IMR-90 (cell line): ENCODE measurements around the gene KAT6B. TPM values are rescaled to one million over a fixed set of nuclear protein-coding genes. Genes with fewer than 3 reads are reported as not detected.

Experiments used
- ATAC-seq: fragments of 200-7000 bp; cut with Tn5 transposase; 2 replicates; pipeline ENCODE4 v1.9.1; 2020; ENCODE audit warnings: low read depth, mild to moderate bottlenecking, moderate library complexity
- BruUV-seq: library from RNA; stranded (reverse); fragments of 400-500 nt; replicated peaks from 2 replicates; lab custom pipeline; 2021; lab: Mats Ljungman, UMichigan
- CTCF ChIA-PET: fragments of 300-600 bp; formaldehyde crosslinking; extraction: SDS; loops from one replicate; lab custom pipeline; 2021; ENCODE audit warnings: antibody characterized with exemption; lab: Yijun Ruan, JAX
- POLR2A ChIA-PET: fragments of 300-600 bp; sonication (Branson Sonifier 250); formaldehyde crosslinking; loops from one replicate; lab custom pipeline; 2022; ENCODE audit warnings: antibody characterized with exemption; ENCODE audit not compliant: unreplicated experiment; lab: Charles Lee
- DNase-seq: peaks from one replicate; pipeline ENCODE4 v3.0.0; 2013
- H2AFZ ChIP-seq: replicated peaks from 2 replicates; pipeline ENCODE3; 2013; ENCODE audit warnings: low read length, mild to moderate bottlenecking; ENCODE audit not compliant: poor library complexity
- H2AK5ac ChIP-seq: 2 replicates; pipeline ENCODE4 v1.6.1; 2013; ENCODE audit warnings: low read depth, low read length, inconsistent platforms
- H2AK9ac ChIP-seq: replicated peaks from 2 replicates; pipeline ENCODE3; 2013; ENCODE audit warnings: mild to moderate bottlenecking, low read depth, low read length, moderate library complexity; ENCODE audit not compliant: poor library complexity
- H2BK120ac ChIP-seq: 2 replicates; pipeline ENCODE4 v1.6.1; 2013; ENCODE audit warnings: low read depth, low read length, inconsistent platforms
- H2BK15ac ChIP-seq: 3 replicates; pipeline ENCODE4 v1.6.1; 2013; ENCODE audit warnings: low read depth, low read length, inconsistent platforms
- H2BK20ac ChIP-seq: 2 replicates; pipeline ENCODE4 v1.6.1; 2013; ENCODE audit warnings: low read depth, mild to moderate bottlenecking, inconsistent platforms, low read length, moderate library complexity
- H2BK5ac ChIP-seq: 2 replicates; pipeline ENCODE4 v1.6.1; 2013; ENCODE audit warnings: mild to moderate bottlenecking, low read depth, low read length, inconsistent platforms; ENCODE audit not compliant: poor library complexity, severe bottlenecking
- H3K14ac ChIP-seq: replicated peaks from 2 replicates; pipeline ENCODE4 v1.6.1; 2013; ENCODE audit warnings: low read depth, low read length, inconsistent platforms
- H3K18ac ChIP-seq: 2 replicates; pipeline ENCODE4 v1.6.1; 2013; ENCODE audit warnings: low read depth, low read length, control low read depth
- H3K23ac ChIP-seq: 2 replicates; pipeline ENCODE4 v1.6.1; 2013; ENCODE audit warnings: low read depth, low read length, inconsistent platforms
- H3K27ac ChIP-seq: 2 replicates; pipeline ENCODE4 v1.5.1; 2013; ENCODE audit warnings: mild to moderate bottlenecking, control low read depth, low read length; ENCODE audit not compliant: insufficient read depth
- H3K27me3 ChIP-seq: 2 replicates; pipeline ENCODE4 v1.6.1; 2013; ENCODE audit warnings: low read length; ENCODE audit not compliant: control insufficient read depth, insufficient read depth
- H3K36me3 ChIP-seq: 2 replicates; pipeline ENCODE4 v1.6.1; 2013; ENCODE audit warnings: low read length, mixed read lengths; ENCODE audit not compliant: control insufficient read depth, insufficient read depth
- H3K4ac ChIP-seq: 2 replicates; pipeline ENCODE4 v1.6.1; 2013; ENCODE audit warnings: low read depth, low read length, inconsistent platforms
- H3K4me1 ChIP-seq: 2 replicates; pipeline ENCODE4 v1.6.1; 2013; ENCODE audit warnings: low read length, mixed read lengths; ENCODE audit not compliant: control insufficient read depth, insufficient read depth
- H3K4me2 ChIP-seq: 2 replicates; pipeline ENCODE4 v1.6.1; 2013; ENCODE audit warnings: low read depth, mild to moderate bottlenecking, control low read depth, low read length, moderate library complexity
- H3K4me3 ChIP-seq: 2 replicates; pipeline ENCODE4 v1.5.1; 2013; ENCODE audit warnings: low read depth, mild to moderate bottlenecking, control low read depth, low read length, moderate library complexity; ENCODE audit not compliant: insufficient read depth
- H3K56ac ChIP-seq: 2 replicates; pipeline ENCODE4 v1.6.1; 2013; ENCODE audit warnings: low read length, inconsistent platforms; ENCODE audit not compliant: insufficient read depth; ENCODE audit errors: extremely low read depth
- H3K79me1 ChIP-seq, 2 experiments: 2 replicates each; pipeline ENCODE4 v1.6.1; 2013; ENCODE audit warnings: low read length in 2 of 2, inconsistent platforms in 1 of 2, low read depth in 1 of 2
- H3K9ac ChIP-seq: 2 replicates; pipeline ENCODE4 v1.6.1; 2013; ENCODE audit warnings: low read depth, low read length, control low read depth
- H3K9me1 ChIP-seq: 2 replicates; pipeline ENCODE4 v1.6.1; 2013; ENCODE audit warnings: low read length, inconsistent platforms; ENCODE audit not compliant: insufficient read depth
- H3K9me3 ChIP-seq: 2 replicates; pipeline ENCODE4 v1.6.1; 2013; ENCODE audit warnings: low read length; ENCODE audit not compliant: control insufficient read depth, insufficient read depth
- H4K20me1 ChIP-seq: 2 replicates; pipeline ENCODE4 v1.6.1; 2013; ENCODE audit warnings: low read length, inconsistent platforms; ENCODE audit not compliant: insufficient read depth
- H4K5ac ChIP-seq: 2 replicates; pipeline ENCODE4 v1.6.1; 2013; ENCODE audit warnings: mild to moderate bottlenecking, low read depth, low read length, control low read depth
- H4K8ac ChIP-seq, 2 experiments: 2 replicates each; pipeline ENCODE4 v1.6.1; 2013; ENCODE audit warnings: low read depth in 2 of 2, low read length in 2 of 2, control low read depth in 1 of 2, inconsistent platforms in 1 of 2
- H4K91ac ChIP-seq: 2 replicates; pipeline ENCODE4 v1.6.1; 2013; ENCODE audit warnings: low read depth, low read length, inconsistent platforms; ENCODE audit not compliant: insufficient read depth
- CEBPB ChIP-seq: IDR thresholded peaks from 2 replicates; pipeline ENCODE4 v1.6.1; 2012; ENCODE audit warnings: low read depth, low read length, improper control_type of control experiment
- MXI1 ChIP-seq: IDR thresholded peaks from 2 replicates; pipeline ENCODE4 v1.6.1; 2012; ENCODE audit warnings: low read depth, mild to moderate bottlenecking, low read length, moderate library complexity, borderline replicate concordance
- RAD21 ChIP-seq: IDR thresholded peaks from 2 replicates; pipeline ENCODE4 v1.6.1; 2012; ENCODE audit warnings: low read length, improper control_type of control experiment
- RFX5 ChIP-seq: IDR thresholded peaks from 2 replicates; pipeline ENCODE4 v1.8.0; 2012; ENCODE audit warnings: low read depth, mild to moderate bottlenecking, low read length, moderate library complexity
- USF2 ChIP-seq: fragments of 150-350 bp; IDR thresholded peaks from 2 replicates; pipeline ENCODE4 v1.6.1; 2017; ENCODE audit warnings: mild to moderate bottlenecking, antibody characterized with exemption, low read length, low read depth
- WGBS, 2 experiments: methylation state at CpG; one replicate each; pipeline versions ENCODE4 v1.1.5 to v1.1.7; 2013; ENCODE audit warnings: missing lambda C conversion rate in 2 of 2; ENCODE audit not compliant: insufficient read length in 1 of 2; ENCODE audit errors: extremely low coverage in 2 of 2; 5-methylcytosine and 5-hydroxymethylcytosine counted together
- dilution Hi-C: fragments of 300-500 bp; cut with HindIII; formaldehyde crosslinking; loops from one replicate; pipeline ENCODE4 v1.14.3; 2018; ENCODE audit warnings: low sequenced_read_pairs; ENCODE audit not compliant: unreplicated experiment
- in situ Hi-C: fragments of 300-500 bp; cut with MboI; formaldehyde crosslinking; loops from 3 replicates; pipeline ENCODE4 v1.14.3; 2019; ENCODE audit warnings: low sequenced_read_pairs, inconsistent platforms, mixed read lengths
- intact Hi-C: fragments of 100-400 bp; cut with micrococcal nuclease; formaldehyde crosslinking; loops from 2 replicates; pipeline ENCODE4 v1.10.0; 2022
- polyA plus RNA-seq, 3 experiments: library from polyadenylated mRNA; depleted of rRNA; stranded (reverse); fragments of >200 nt; gene quantifications; 2 replicates each; pipeline ENCODE4 v1.2.3, GENCODE V29; 2012; ENCODE audit warnings: low replicate concordance in 1 of 3
- total RNA-seq: library from RNA; depleted of rRNA; stranded (reverse); fragments of >200 nt; gene quantifications from 2 replicates; pipeline ENCODE4 v1.2.3, GENCODE V29; 2012

Gene KAT6B
- total and polyA plus RNA-seq, 2 of the 4 experiments (the other 2 are of a cell fraction), result 8.8 to 28.1 TPM

GRCh38 chr10:74863551-74863950, 37.2 kb downstream of the KAT6B start:
- CTCF ChIA-PET, result no interaction called here

More at GRCh38 chr10:74863551-74863950, 37.2 kb downstream of the KAT6B start:
- H2AFZ ChIP-seq, result no peak overlapping the region
- H3K4me3 ChIP-seq, result no peak overlapping the region
- no peak overlapping the region for H2BK5ac ChIP-seq
- H3K79me1 ChIP-seq, result peaks cover 40 to 64% of the 10 kb centered on the region in 2 experiments
- peaks cover 3% of the 10 kb centered on the region; the same call in 1 of the 2 replicates for H3K9me1 ChIP-seq
- no peak overlapping the region for H3K27ac ChIP-seq
- POLR2A ChIA-PET, result no interaction called here
- H2BK120ac ChIP-seq, result no peak overlapping the region
- H4K20me1 ChIP-seq, result peaks cover 7% of the 10 kb centered on the region; the same call in 1 of the 2 replicates
- H3K23ac ChIP-seq, result no peak overlapping the region
- TF ChIP-seq MXI1, result no peak
- TF ChIP-seq USF2, result no peak
- TF ChIP-seq RFX5, result no peak
- TF ChIP-seq RAD21, result no peak
- peak; percentile 48; the same call in 1 of the 2 replicates for TF ChIP-seq CEBPB
- in situ Hi-C loops, result no loop called here
- peaks cover 4% of the 10 kb centered on the region; the same call in 1 of the 2 replicates for H3K4me1 ChIP-seq
- no peak overlapping the region for H4K8ac ChIP-seq
- peaks cover 2% of the 10 kb centered on the region; the same call in 1 of the 2 replicates for H3K36me3 ChIP-seq
- no peaks in the 10 kb centered on the region for H3K9me3 ChIP-seq
- no peak for DNase-seq
- no peak overlapping the region for H2BK20ac ChIP-seq
- H4K91ac ChIP-seq, result no peak overlapping the region
- H3K9ac ChIP-seq, result no peak overlapping the region
- no peak overlapping the region for H4K5ac ChIP-seq
- H3K4me2 ChIP-seq, result no peak overlapping the region
- no TSS peak for BruUV-seq
- no peak overlapping the region for H3K14ac ChIP-seq
- H2AK5ac ChIP-seq, result no peak overlapping the region
- H3K27me3 ChIP-seq, result no peaks in the 10 kb centered on the region
- H2AK9ac ChIP-seq, result no peak overlapping the region
- dilution Hi-C loops, result no loop called here
- no peak overlapping the region for H2BK15ac ChIP-seq
- H3K56ac ChIP-seq, result no peak overlapping the region
- H3K4ac ChIP-seq, result no peak overlapping the region
- H3K18ac ChIP-seq, result no peak overlapping the region
- no CpG with 5 or more reads among the region's 2 CpGs for WGBS, 2 experiments
- intact Hi-C loops, result no loop called here
- no peak for ATAC-seq
